Common myeloid progenitor, CD34-positive (primary cell): ENCODE measurements around the gene TINAG.
"Not testable (repeated sequence)": the region's sequence is repeated elsewhere in the genome, so short reads cannot be mapped to it uniquely, and the experiment has no call there.

ENCODE experiments used
- CTCF ChIA-PET: fragments of 350-600 bp; sonication (Branson Sonifier 250); formaldehyde crosslinking; loops from one replicate; lab custom pipeline; 2021; ENCODE audit warnings: antibody characterized with exemption; lab: Charles Lee
- POLR2A ChIA-PET: fragments of 350-600 bp; sonication (Branson Sonifier 250); formaldehyde crosslinking; loops from one replicate; lab custom pipeline; 2021; ENCODE audit warnings: antibody characterized with exemption; lab: Charles Lee
- DNase-seq, 3 donors: peaks; one replicate each; pipeline versions ENCODE4 v3.0.0 to v3.0.0-alpha.2; 2013
- H3K27ac ChIP-seq, 2 experiments: 1 replicate in 1 of 2; 2 replicates in 1 of 2; pipeline ENCODE4 v1.7.0; 2013; ENCODE audit warnings: inconsistent platforms in 2 of 2, low read length in 2 of 2, mild to moderate bottlenecking in 2 of 2, low read depth in 1 of 2, moderate library complexity in 1 of 2; ENCODE audit not compliant: severe bottlenecking in 2 of 2, insufficient read depth in 1 of 2, poor library complexity in 1 of 2
- H3K27me3 ChIP-seq, 5 experiments: replicated peaks in 2 of 5; 1 replicate in 3 of 5; 2 replicates in 2 of 5; pipeline versions ENCODE4 v1.6.1 to v1.7.0; 2013; ENCODE audit warnings: low read length in 4 of 5, mild to moderate bottlenecking in 2 of 5, moderate library complexity in 2 of 5, inconsistent platforms in 1 of 5; ENCODE audit not compliant: insufficient read depth in 5 of 5, control insufficient read depth in 4 of 5
- H3K36me3 ChIP-seq, 4 experiments: 1 replicate in 2 of 4; 2 replicates in 2 of 4; pipeline versions ENCODE4 v1.6.1 to v1.7.0; 2013; ENCODE audit warnings: low read length in 3 of 4, control low read depth in 1 of 4, mild to moderate bottlenecking in 1 of 4; ENCODE audit not compliant: control insufficient read depth in 4 of 4, insufficient read depth in 4 of 4
- H3K4me1 ChIP-seq, 4 experiments: 1 replicate in 3 of 4; 2 replicates in 1 of 4; pipeline versions ENCODE4 v1.6.1 to v1.7.1; 2013; ENCODE audit warnings: low read length in 3 of 4, mild to moderate bottlenecking in 3 of 4, control low read depth in 1 of 4, inconsistent platforms in 1 of 4, moderate library complexity in 1 of 4; ENCODE audit not compliant: control insufficient read depth in 4 of 4, insufficient read depth in 4 of 4; ENCODE audit errors: control extremely low read depth in 1 of 4
- H3K4me3 ChIP-seq, 7 experiments: 1 replicate in 4 of 7; 2 replicates in 3 of 7; pipeline versions ENCODE4 v1.5.1 to v1.7.0; 2013; ENCODE audit warnings: mild to moderate bottlenecking in 7 of 7, low read length in 6 of 7, moderate library complexity in 6 of 7, inconsistent platforms in 2 of 7, low read depth in 2 of 7, control low read depth in 1 of 7; ENCODE audit not compliant: insufficient read depth in 4 of 7, control insufficient read depth in 1 of 7; ENCODE audit errors: extremely low read depth in 1 of 7
- H3K9me3 ChIP-seq, 5 experiments: 1 replicate in 4 of 5; 2 replicates in 1 of 5; pipeline versions ENCODE4 v1.6.1 to v1.7.1; 2013; ENCODE audit warnings: low read length in 4 of 5, mild to moderate bottlenecking in 2 of 5, inconsistent platforms in 1 of 5, low read depth in 1 of 5, moderate library complexity in 1 of 5; ENCODE audit not compliant: control insufficient read depth in 4 of 5, insufficient read depth in 2 of 5; ENCODE audit errors: control extremely low read depth in 1 of 5
- WGBS: methylation state at CpG from one replicate; pipeline ENCODE4 v1.1.5; 2013; ENCODE audit not compliant: insufficient coverage; 5-methylcytosine and 5-hydroxymethylcytosine counted together

Gene TINAG

GRCh38 chr6:54307439-54307910, 766 bp upstream of the TINAG start:
- Histone ChIP-seq H3K9me3 (no peaks in the 10 kb centered on the region), H3K36me3 (no peaks in the 10 kb centered on the region), H3K4me1 (no peaks in the 10 kb centered on the region), H3K4me3 (no peak overlapping the region), H3K27ac (no peak overlapping the region), H3K27me3 (no peaks in the 10 kb centered on the region)
- DNase-seq: no peak
- ChIA-PET CTCF (no interaction called here), POLR2A (no interaction called here)
- 83% methylated on average over 1 of the region's 2 CpGs for WGBS

GRCh38 chr6:54308986-54309315, 710 bp downstream of the TINAG start:
- H3K27me3 ChIP-seq: no peaks in the 10 kb centered on the region
- POLR2A ChIA-PET: no interaction called here
- no peak overlapping the region for H3K27ac ChIP-seq
- H3K9me3 ChIP-seq: no peaks in the 10 kb centered on the region
- no peak overlapping the region for H3K4me3 ChIP-seq
- H3K36me3 ChIP-seq: no peaks in the 10 kb centered on the region
- WGBS: 100% methylated on average over 4 of the region's 4 CpGs
- CTCF ChIA-PET: no interaction called here
- no peaks in the 10 kb centered on the region for H3K4me1 ChIP-seq
- no peak for DNase-seq

- H3K4me3 ChIP-seq: no peak overlapping the region
- DNase-seq: no peak
- 89% methylated on average over 1 of the region's 1 CpG for WGBS
- H3K27me3 ChIP-seq: peaks cover 0 to 2% (median 0%) of the 10 kb centered on the region in 5 experiments
- CTCF ChIA-PET: no interaction called here
- POLR2A ChIA-PET: no interaction called here
- no peaks in the 10 kb centered on the region for H3K36me3 ChIP-seq
- H3K9me3 ChIP-seq: no peaks in the 10 kb centered on the region
- H3K4me1 ChIP-seq: no peaks in the 10 kb centered on the region
- H3K27ac ChIP-seq: no peak overlapping the region
Observed at GRCh38 chr6:54310377-54311152, 2.3 kb downstream of the TINAG start.

- ChIA-PET POLR2A (no interaction called here), CTCF (no interaction called here)
- H3K36me3 ChIP-seq: no peaks in the 10 kb centered on the region
- no peak for DNase-seq
- no peak overlapping the region for H3K4me3 ChIP-seq
- no peak overlapping the region for H3K27ac ChIP-seq
- peaks cover 0 to 2% (median 0%) of the 10 kb centered on the region in 5 experiments for H3K27me3 ChIP-seq
- H3K9me3 ChIP-seq: no peaks in the 10 kb centered on the region
- 90% methylated on average over 3 of the region's 4 CpGs for WGBS
- no peaks in the 10 kb centered on the region for H3K4me1 ChIP-seq
Observed at GRCh38 chr6:54315656-54316055, 7.4 kb downstream of the TINAG start.

- Histone ChIP-seq H3K27ac (no peak overlapping the region), H3K27me3 (no peaks in the 10 kb centered on the region), H3K4me3 (no peak overlapping the region), H3K9me3 (no peaks in the 10 kb centered on the region), H3K36me3 (no peaks in the 10 kb centered on the region), H3K4me1 (no peaks in the 10 kb centered on the region)
- WGBS: no CpG with 5 or more reads among the region's 1 CpG
- POLR2A ChIA-PET: no interaction called here
- CTCF ChIA-PET: no interaction called here
- no peak for DNase-seq
Observed at GRCh38 chr6:54320871-54321270, 12.6 kb downstream of the TINAG start.

GRCh38 chr6:54327631-54328030, 19.4 kb downstream of the TINAG start:
- 82% methylated on average over 1 of the region's 7 CpGs for WGBS
- Histone ChIP-seq H3K4me1 (no peaks in the 10 kb centered on the region), H3K27me3 (no peaks in the 10 kb centered on the region), H3K9me3 (peaks cover 0 to 3% (median 0%) of the 10 kb centered on the region in 5 experiments), H3K36me3 (no peaks in the 10 kb centered on the region), H3K4me3 (no peak overlapping the region), H3K27ac (no peak overlapping the region)
- CTCF ChIA-PET: no interaction called here
- DNase-seq: no peak
- POLR2A ChIA-PET: no interaction called here

GRCh38 chr6:54331571-54331970, 23.3 kb downstream of the TINAG start:
- POLR2A ChIA-PET, H3K36me3 ChIP-seq, CTCF ChIA-PET, H3K4me3 ChIP-seq, H3K27me3 ChIP-seq, H3K4me1 ChIP-seq, H3K9me3 ChIP-seq, H3K27ac ChIP-seq, DNase-seq: not testable (repeated sequence)
- WGBS: no CpG with 5 or more reads among the region's 2 CpGs
